GM12873 (cell line): ENCODE measurements around the gene KDM4B.

Experiments used
- CTCF ChIP-seq: IDR thresholded peaks from 2 replicates; pipeline ENCODE4 v1.5.1; 2012; ENCODE audit warnings: low read depth, mild to moderate bottlenecking, moderate library complexity, low read length, control low read depth; ENCODE audit not compliant: insufficient read depth; ENCODE audit errors: missing control alignments

Gene KDM4B

GRCh38 chr19:5089283-5089682, 120.4 kb downstream of the KDM4B start:
- TF ChIP-seq CTCF, result no peak

DNA sequence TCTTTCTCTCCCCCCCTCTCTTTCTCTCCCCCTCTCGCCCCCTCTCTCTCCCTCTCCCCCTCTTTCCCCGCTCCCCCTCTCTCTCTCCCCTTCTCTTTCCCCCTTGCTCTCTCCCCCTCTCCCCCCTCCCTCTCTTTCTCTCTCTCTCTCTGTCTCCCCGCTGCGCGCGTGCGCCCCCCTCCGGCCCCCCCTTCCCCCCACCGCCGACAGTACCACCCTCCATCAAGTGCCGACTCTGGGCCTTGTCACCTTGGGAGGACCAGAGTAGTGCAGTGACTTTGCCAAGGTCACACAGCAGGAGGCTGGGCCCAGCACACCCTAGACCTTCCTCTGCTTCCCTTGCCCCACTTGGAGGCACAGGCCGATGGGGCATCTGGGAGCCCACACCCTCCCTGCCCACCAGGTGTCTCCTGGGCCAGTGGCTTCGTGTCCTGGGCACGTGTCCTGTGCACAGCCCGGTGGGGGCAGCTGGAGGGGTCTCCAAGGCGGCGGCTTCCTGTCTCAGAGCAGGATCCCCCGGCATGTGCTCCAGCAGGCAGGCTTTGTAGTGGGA, 121.6 kb downstream of the KDM4B start:
- TF ChIP-seq CTCF, result no peak

- no peak for TF ChIP-seq CTCF
Observed at GRCh38 chr19:5091018-5091683, 122.2 kb downstream of the KDM4B start.

GRCh38 chr19:5091684-5092480, 123.0 kb downstream of the KDM4B start:
- no peak for TF ChIP-seq CTCF

- TF ChIP-seq CTCF, result no peak
Observed at GRCh38 chr19:5092481-5092843, 123.5 kb downstream of the KDM4B start.

DNA sequence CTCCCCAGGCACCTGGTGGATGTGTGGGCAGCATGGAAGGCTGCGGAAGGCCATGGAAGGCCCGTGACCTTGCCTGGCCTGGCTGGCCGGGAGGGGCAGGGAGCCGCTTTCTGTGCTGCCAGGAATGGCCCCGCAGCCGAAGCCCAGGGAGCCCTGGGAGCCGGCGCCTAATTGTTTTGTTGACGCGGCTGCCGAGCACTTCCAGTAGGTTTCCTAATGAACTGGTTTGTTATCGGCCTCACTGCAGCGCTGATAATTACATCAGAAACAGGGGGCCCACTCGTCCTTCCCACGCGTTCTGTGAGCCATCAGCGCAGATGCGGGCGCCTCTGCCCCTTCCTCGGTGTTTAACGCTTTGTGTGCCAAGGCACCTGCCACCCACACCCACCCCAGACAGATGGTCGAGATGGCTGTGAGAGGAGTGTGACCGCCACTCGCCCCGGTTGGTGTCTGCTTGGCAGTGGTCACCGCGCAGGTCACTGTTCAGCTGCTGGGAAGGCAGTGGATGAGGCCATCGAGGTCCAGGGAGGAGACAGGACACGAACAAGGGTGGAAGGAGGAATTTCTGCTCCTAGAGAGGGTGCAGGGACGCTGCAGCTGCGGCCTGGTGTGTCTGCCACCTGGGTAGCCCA, 124.5 kb downstream of the KDM4B start:
- TF ChIP-seq CTCF, result no peak
